NCI-H345 treated with DMSO at 0.1 percent for 48 hours (cell line): ENCODE measurements around the gene RNASE13.
"Not testable (repeated sequence)": the region's sequence is repeated elsewhere in the genome, so short reads cannot be mapped to it uniquely, and the experiment has no call there.

Experiments used
- DNase-seq: peaks from one replicate; lab custom pipeline; 2025; ENCODE audit not compliant: unreplicated experiment; lab: John Stamatoyannopoulos, UW

Gene RNASE13

GRCh38 chr14:21042918-21043317, 8.3 kb upstream of the RNASE13 start:
- no peak for DNase-seq

DNA sequence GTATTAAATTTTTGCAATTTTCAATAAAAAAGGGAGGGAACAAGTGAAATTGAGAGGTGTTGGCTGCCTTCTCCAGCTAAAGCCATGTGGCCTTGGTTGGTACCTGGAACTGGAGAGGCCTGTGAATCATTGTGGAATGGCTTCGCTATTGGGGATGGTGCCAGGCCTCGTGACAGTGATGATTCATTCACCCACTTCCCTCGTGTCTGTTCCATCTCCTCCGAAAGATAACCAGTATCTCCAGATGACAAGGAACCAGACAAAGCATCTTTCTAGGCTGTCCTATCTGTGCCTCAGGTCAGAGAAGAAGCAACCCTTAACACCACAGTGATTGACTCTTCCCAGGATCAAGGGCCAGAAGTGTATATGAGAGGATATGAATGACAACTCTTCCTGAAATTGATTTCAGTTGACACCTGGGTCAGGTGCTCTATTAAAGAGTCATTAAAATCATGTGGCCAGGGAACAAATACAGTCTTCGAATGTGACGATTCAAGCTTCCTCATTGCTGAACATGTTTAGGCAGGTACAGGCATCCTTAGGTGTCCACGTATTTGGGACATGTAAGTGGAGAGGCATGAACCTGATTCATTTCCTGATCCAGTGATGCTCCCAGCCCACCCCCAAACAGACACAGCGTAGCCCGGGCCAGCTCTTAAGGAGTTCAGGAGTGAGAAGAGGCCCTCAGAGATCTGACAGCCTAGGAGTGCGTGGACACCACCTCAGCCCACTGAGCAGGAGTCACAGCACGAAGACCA, 7.2 kb upstream of the RNASE13 start, which contains the start of gene RNASE7:
Gene RNASE7 (plus strand): TSS at position 687 of the 758 bp plus-strand sequence. CDS start 631 bp downstream, outside the sequence.
- no peak for DNase-seq

GRCh38 chr14:21040941-21041340, 6.3 kb upstream of the RNASE13 start:
- not testable (repeated sequence) for DNase-seq

GRCh38 chr14:21040370-21040925, 5.8 kb upstream of the RNASE13 start:
- no peak for DNase-seq

- DNase-seq = no peak
Observed at GRCh38 chr14:21039585-21040369, 5.2 kb upstream of the RNASE13 start.

- DNase-seq = no peak
Observed at GRCh38 chr14:21038441-21039422, 4.1 kb upstream of the RNASE13 start.

- DNase-seq = no peak
Observed at GRCh38 chr14:21037156-21037555, 2.5 kb upstream of the RNASE13 start.

DNA sequence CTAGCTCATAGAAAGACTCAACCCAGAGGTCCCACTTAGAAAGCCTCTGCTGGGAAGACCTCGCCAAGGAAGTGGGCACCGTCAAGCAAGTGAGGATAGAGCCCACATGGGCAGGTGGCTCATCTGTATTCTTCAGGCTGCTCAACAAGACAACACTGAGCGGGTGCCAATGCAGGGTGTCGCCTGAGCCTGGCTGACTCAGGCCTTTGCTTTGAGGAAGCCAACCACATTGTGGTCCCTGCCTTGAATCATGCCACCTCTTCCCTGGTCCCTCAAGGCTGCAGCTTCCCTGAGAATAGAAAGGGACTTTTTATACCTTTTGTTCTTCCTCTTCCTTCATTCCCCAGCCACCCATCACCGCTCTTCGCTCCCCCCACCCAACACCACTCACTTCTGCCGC, 2.1 kb upstream of the RNASE13 start:
- no peak for DNase-seq

DNA sequence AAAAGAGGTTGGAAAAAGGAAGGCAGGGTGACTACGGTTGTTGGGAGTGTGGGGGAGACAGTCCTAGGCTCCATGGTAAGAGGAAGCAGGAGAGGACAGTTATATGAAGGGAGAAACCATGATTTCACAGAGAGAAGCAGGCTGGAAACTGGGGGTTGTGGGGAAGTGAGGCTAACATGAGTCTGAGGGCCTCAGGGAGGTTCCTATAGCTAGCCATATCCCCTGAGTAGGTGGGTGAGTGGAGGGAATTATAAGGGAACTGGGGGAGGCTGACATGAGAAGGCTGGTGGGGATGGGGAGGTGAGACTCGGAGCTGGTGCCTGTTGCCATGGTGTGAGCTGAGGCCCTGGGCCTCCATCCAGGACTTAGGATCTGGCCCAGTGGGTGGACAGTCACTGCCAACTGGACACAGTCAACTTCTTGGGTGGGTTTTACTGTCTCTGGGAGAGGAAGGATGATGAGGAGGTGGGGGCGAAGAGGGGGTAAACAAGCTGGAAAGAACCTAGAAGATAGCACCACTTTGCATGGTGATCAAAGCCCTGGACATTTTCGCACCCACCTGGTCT, 1.4 kb downstream of the RNASE13 start:
- no peak for DNase-seq

GRCh38 chr14:21032326-21033132, 2.1 kb downstream of the RNASE13 start:
- DNase-seq = no peak

DNA sequence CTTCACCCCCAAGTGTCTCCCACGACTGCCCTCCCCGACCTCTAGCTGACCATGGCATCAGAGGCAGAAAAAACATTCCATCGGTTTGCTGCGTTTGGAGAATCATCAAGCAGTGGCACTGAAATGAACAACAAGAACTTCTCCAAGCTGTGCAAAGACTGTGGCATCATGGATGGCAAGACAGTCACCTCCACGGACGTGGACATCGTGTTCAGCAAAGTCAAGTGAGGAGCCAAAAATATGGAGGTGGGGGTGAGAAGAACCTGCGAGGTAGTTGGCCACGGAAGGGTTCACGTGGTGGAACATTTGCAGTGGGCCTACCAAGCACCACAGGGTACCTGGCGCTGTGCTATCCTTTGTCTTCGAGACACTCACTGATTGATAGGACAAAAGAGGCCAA, 4.1 kb downstream of the RNASE13 start:
- DNase-seq = no peak

- DNase-seq = no peak
Observed at GRCh38 chr14:21029917-21030316, 4.7 kb downstream of the RNASE13 start, which contains the start of gene TPPP2. TPPP2 (plus strand) TSS chr14:21030217; CDS start chr14:21030582, 365 bp downstream.

- no peak for DNase-seq
Observed at GRCh38 chr14:21026988-21027315, 7.7 kb downstream of the RNASE13 start.

GRCh38 chr14:21026274-21026987, 8.2 kb downstream of the RNASE13 start:
- no peak for DNase-seq

- no peak for DNase-seq
Observed at GRCh38 chr14:21025371-21026273, 9.0 kb downstream of the RNASE13 start.

DNA sequence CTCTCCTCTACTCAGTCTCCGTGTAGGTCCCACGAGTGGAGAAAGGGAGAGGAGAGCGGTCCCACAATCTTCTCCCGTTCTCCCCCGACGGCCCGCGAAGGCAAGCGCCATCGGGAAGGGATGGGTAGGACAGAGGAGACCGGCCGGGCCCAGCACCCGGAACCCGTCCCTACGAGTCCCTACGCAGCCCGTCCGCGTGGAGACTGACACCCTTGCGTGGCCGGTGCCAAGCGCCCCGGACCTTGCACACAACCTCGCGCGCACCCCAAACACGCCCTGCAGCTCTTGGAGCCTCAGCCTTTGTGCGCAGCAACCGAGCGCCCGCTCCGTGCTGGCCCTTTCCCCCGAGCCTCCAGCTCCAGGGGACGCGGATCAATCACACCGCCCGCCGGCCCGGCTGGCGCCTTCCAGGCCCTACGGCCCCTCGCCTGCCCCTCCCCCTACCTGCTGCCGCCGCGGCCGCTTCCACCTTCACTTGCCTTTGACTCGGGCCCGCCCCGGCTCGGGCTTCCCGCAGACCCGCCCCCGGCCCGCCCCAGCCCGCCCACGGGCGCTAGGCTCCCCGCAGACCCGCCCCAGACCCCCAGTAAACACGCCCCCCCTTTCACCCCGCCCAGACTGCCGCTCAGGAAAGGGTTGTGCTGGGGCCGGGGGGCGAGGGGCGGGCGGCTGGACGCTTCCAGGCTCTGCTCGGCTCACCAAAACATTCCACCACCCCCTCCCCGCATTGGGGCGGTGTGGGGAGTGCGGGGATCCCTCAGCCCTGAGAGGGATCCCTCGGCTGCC, 9.8 kb downstream of the RNASE13 start, which contains the start of gene NDRG2:
Gene NDRG2 (minus strand): TSS at position 477 of the 786 bp plus-strand sequence. CDS start 1,746 bp downstream, outside the sequence.
- no peak for DNase-seq
